GM20000 (cell line): ENCODE results near the gene COLEC12.

Source experiments
- DNase-seq: peaks from one replicate; pipeline ENCODE4 v3.0.0; 2012; ENCODE audit warnings: low spot score
- TF ChIP-seq, protein P1 (sequence below): IDR thresholded peaks from 2 replicates; pipeline ENCODE4 v1.5.1; 2012; ENCODE audit warnings: mild to moderate bottlenecking, control low read depth; ENCODE audit errors: extremely low read depth, missing control alignments

The COLEC12 gene

DNA sequence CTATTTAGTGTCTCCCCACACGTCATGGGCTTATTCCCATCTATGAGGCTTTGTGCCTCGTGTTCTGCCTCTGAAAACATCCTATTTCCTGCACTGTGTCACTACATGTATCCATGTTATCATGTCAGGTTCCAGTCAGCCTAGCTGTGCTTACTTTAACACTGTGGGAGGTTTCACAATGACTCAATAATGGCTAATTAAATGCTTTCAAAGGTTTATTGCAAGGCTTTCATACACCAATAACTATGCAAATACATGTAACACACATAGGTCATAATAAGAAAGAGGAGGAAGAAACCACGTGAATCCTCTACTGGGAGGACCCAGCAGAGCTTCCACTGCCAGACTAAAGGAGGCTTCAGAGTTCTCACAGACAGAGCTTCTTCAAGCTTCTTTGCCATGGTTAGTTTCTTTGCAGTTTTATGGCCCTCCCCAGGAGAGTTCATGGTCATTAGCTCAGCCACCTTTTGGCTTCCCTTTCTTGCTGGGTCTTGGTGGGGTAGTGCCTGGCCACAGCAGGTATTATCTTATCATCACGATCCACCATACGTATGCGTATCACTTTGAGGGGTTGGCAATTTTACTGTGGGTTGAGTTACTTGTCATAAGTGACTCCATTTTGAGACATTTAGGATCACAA lies 5.1 kb upstream of the COLEC12 start:
- TF ChIP-seq, protein P1, sequence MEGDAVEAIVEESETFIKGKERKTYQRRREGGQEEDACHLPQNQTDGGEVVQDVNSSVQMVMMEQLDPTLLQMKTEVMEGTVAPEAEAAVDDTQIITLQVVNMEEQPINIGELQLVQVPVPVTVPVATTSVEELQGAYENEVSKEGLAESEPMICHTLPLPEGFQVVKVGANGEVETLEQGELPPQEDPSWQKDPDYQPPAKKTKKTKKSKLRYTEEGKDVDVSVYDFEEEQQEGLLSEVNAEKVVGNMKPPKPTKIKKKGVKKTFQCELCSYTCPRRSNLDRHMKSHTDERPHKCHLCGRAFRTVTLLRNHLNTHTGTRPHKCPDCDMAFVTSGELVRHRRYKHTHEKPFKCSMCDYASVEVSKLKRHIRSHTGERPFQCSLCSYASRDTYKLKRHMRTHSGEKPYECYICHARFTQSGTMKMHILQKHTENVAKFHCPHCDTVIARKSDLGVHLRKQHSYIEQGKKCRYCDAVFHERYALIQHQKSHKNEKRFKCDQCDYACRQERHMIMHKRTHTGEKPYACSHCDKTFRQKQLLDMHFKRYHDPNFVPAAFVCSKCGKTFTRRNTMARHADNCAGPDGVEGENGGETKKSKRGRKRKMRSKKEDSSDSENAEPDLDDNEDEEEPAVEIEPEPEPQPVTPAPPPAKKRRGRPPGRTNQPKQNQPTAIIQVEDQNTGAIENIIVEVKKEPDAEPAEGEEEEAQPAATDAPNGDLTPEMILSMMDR = no peak

DNA sequence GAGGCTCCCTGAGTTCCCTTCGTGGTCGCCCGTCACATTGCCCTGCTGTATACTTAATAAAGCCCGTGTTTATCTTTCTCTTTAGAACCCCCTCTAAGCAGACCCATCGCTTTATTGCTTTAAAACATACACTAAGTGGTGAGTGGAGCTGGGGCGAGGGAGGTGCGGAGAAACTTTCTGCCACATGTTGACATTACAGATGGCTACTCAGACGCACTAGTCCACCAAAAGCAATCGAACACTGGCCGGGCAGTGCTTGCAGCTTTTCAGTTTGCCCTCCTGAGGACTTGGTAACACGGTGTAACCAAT lies 859 bp upstream of the COLEC12 start:
- no peak for DNase-seq
- TF ChIP-seq, protein P1 = no peak

More for the DNA sequence above, 5.1 kb upstream of the COLEC12 start:
- DNase-seq = peak; percentile 77

DNA sequence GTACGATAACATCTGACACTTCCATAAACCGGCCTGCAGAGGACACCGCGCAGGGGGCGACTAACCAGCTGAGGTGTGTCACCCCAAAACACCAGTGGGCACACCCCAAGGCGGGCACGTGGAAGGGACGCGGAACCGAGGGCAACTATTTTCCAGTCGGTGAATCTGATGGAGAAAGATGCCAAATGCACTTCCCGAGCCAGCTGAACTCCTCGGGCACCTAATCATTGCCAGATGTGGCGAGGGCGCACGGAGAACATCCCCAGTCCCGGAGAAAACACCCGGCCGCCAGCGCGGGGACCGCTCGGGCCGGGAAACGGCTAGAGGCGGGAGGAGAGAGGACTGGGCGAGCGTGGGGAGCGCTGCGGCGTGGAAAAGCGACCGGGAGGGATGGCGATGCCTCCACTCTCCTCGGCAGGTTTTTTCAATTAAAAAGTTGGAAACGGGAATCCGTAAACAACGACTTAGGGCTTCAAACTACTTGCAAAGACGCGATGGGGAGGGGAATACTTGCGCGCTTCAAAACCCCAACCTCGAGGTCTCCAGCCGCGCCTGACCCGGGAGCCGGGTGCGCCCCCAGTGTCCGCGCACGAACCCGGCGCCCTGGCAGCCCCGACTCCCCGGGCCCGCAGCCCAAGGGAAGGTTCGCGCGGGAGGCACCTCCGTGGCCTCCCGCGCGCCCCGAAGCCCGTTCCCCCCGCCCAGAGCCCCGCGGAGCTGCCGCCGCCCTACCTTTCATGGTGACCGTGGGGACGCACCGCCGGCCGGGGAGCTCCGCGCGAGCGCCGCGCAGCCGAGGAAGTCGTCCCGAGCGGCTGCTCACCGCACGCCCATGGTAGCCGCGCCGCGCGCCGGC lies 497 bp downstream of the COLEC12 start:
- no peak for DNase-seq
- TF ChIP-seq, protein P1 = no peak

DNA sequence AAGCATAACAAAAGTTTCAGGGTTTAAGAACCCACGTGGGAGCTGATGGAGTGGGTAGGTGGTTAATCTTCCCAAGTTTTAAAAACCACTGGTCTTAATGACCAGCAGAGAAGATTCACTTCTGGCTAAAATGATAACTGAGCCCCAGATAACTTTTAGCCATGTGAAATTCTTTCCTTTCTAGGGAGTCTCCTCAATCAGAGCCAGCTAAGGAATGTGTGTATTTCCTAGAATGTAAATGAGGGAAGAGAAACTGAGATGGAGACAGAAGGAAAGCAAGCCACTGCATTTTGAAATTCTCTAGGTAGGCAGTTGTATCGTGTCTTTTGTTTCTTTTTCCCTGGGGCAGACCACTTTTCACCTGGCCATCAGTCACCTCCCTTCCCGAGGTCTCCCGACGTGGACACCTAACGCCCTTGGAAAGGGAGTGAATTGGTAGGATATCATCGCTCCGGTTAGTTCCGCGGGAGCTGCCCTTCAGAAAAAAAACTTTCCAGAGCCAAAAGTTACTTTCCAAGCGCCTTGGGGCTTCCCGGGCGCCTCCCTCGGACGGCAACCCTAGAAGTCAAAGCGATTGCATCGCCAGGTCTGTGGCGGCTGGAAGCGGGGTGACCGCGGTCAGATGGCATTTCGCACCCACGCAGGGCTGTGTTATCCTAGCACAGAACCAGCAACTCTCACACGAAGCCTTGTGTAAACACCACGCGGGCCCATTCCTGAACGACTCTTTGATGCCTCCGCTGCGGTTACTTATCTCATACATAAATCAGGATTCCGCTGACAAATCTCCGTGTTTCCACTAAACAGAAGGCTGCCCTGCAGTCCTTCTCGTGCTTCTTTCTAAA lies 1.3 kb downstream of the COLEC12 start:
- no peak for DNase-seq
- TF ChIP-seq, protein P1 = no peak

DNA sequence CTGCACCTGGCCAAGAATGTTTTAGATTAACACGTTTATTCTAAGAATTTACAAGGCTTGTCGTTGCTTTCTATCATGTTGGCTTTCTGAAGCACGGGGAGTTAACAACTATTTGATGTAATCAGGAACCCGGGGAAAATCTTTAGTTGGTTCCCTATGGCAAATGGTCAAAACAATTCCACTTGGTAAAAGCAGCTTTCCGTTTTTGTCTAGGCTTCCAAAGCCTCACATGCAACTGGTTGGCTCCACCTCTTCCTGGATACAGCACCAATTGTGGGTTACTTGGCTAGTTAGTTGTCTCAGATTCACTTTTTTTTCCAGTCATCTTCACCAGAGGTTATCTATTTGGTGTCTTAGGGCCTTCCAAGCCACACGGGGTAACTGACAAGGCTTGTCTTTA lies 2.8 kb downstream of the COLEC12 start:
- no peak for DNase-seq

DNA sequence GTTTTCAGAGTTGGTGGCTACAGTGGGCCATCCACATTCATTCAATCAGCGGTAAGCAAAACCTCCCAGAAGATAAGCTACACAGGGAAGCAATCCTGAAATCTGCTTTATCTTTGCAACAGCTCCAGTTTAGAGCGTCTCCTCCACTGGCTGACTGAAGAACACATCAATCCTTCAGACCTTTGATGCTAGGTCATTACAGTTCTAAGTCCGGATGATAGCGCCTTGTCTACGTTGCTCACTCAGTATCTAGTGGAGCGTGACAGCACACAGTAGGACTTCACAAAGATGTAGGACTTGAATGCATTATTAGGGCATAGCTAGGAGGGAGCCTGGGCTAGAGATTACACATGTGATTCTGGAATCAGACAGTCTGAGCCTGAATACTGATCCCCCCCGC lies 5.0 kb downstream of the COLEC12 start:
- TF ChIP-seq, protein P1 = no peak
- DNase-seq = no peak

More for the DNA sequence above, 2.8 kb downstream of the COLEC12 start:
- TF ChIP-seq, protein P1 = no peak

DNA sequence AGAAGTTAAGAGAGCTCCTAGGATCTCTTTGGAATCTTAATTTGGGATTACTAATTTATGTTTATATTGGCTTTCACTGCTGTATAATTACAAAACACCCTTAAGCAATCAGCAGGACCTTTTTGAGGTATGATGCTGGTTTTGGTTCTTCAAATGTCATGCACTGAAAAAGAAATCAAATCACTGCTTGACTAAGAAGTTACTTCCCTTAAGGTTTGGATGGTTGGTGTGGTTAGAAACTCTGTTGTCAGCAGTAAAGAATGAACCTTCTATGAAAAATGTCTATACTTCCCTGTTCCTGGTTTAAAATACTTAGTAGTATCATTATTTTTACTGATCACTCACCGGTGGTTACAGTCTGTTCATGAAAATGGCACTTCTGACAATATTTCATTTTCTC lies 5.5 kb downstream of the COLEC12 start:
- TF ChIP-seq, protein P1 = no peak
- DNase-seq = no peak
